Stimulated activated CD4-positive, alpha-beta T cell treated with anti-CD3 and anti-CD28 coated beads, Interleukin-2, amount 100 ng/mL, for 48 hours (primary cell): ENCODE results near the gene KIF7.

ENCODE experiments used
- DNase-seq, 2 donors: peaks; one replicate each; pipeline ENCODE4 v3.0.0-alpha.2; 2020

Gene KIF7

DNA sequence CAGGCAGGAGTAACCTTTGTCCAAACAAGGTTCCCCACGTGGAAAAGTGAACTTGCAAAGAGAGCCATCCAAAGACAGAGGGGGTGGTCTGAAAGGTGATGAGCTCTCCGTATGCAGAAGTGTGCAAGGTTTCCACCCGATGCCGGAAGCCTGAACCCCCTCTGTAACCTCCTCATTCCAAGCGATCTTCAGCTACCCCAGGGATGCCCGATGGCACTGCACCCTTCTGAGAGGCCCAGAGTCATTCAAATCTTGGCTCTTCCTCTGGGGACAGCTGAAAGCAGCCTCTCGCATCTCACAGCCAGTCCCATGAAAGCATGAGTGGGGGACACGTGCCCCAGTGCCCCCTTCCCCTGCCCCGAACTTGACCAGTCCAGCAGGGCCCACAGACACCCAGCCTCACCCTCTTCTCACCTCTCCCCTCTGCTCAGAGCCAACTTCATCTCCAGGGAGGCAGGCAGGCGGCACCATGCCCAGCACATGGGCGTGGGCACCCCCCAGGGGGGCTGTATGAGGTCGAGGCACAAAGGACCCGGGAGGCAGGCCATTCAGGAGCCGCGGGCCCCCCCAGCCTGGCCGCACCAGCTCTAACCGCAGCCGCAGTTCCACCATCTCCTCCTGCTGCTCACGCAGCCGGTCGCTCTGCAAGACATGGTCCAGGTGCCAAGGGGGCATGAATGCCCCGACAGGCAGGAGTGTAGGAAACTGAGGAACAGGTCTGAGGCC is 8.7 kb downstream of the KIF7 start:
- DNase-seq: no peak

GRCh38 chr15:89645680-89646079 is 9.6 kb downstream of the KIF7 start:
- no peak for DNase-seq

- no peak for DNase-seq
Observed at GRCh38 chr15:89642106-89642505, 13.2 kb downstream of the KIF7 start.

DNA sequence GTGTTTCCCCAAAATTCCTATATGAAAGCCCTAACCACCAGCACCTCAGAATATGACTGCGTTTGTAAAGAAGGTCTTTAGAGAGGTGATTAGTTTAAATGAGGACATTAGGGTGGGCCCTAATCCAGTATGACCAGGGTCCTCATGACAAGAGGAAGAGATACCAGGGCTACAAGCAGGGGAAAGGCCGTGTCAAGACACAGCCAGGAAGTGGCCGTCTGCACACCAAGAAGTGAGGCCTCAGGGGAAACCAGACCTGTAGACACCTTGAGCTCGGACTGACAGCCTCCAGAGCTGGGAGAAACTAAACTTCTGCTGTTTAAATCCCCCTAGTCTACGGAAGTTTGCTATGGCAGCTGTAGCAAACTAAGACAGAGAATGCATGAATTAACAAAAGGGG is 14.2 kb downstream of the KIF7 start:
- no peak for DNase-seq

DNA sequence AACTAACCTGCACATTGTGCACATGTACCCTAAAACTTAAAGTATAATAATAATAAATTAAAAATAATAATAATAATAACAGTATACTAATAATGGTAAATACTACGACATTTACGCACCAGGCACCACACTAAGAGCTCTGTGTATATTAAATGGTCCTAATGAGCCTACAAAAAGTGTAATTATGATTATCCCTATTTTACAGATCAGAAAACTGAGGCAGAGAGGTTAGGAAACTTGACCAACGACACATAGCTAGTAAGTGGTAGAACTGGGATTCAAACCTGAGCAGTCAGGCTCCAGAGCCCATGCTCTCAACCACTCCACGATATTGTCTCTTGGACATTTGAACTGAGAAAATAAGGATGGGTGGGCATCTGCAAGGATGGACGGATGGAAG is 15.0 kb downstream of the KIF7 start:
- DNase-seq: no peak

GRCh38 chr15:89633585-89633984 is 21.7 kb downstream of the KIF7 start:
- no peak for DNase-seq

DNA sequence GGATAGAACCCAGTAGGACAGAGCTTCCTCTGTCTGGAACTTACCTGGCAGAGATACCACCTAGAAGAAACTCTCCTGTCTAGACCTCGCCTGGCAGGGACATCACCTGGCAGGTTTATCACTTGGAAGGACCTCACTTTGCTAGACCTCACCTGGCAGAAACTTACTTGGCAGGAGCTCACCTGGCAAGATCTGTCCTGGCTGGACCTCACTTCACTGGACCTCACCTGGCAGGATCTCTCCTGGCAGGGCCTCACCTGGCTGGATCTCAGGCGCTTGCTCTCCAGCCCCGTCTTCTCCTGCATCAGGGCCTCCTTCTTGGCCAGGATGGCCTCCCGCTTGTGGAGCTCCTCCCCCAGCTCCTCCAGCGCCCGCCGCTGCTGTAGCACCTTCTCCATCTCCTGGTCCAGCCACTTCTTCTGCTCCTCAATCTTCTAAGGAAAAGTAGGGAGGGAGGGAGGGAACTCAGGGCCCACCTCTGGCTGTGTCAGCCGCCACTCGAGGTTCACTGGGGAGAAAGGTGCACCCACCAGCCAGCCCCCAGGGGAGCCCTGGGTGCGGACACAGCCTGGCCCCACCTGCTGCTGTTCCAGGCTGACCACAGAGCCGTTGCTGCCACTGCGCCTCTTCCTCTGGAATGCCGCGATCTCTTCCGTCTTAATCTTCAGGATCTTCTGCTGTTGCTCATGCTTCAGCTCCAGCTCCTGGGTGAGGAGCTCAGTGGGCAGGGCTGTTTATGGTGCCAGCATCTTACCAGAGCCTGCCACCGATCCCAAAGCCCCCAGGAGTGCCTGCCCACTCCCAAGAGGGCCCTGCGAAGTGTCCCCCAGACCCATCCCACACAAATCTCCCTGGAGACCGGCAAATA is 22.5 kb downstream of the KIF7 start:
- DNase-seq: no peak

DNA sequence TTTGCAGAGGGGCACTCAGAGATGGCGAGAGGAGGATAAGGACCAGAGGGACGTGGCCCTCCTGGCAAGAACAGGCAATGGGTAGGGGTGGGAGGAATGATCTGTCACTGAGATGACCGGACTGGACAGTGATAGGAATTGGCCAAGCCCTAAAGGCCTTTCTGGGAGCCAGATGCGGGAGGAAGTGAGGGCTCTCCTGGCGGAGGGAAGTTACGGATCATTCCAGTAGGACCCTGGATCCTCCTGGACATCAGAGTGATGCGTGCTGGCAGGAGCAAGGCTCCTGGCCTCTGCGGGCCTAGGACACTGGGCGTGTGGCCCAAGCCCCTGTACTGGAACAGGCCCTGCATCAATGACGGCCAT is 23.4 kb downstream of the KIF7 start:
- no peak for DNase-seq

- DNase-seq: no peak
Observed at GRCh38 chr15:89630974-89631901, 24.0 kb downstream of the KIF7 start.

- DNase-seq: no peak
Observed at GRCh38 chr15:89630260-89630659, 25.0 kb downstream of the KIF7 start.

DNA sequence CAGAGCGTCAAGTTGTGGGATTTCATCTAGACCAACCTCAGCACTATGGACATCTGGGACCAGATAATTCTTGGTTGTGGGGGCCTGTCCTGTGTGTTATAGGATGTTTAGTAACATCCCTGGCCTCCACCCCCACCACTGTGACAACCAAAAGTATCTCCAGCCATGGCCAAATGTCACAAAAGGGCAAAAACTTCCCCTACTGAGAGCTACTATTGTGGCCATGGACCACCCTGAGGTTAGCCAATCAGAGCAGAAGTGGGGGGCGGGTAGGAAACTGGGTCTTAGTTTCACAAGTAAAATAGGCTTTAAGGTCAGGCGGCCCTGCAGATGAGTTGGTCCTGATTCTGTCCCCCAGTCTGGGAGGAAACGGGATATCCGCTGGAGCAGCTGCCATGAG is 25.4 kb downstream of the KIF7 start:
- no peak for DNase-seq

GRCh38 chr15:89628806-89629715 is 26.2 kb downstream of the KIF7 start:
- no peak for DNase-seq

- DNase-seq: no peak
Observed at GRCh38 chr15:89628301-89628700, 27.0 kb downstream of the KIF7 start.

DNA sequence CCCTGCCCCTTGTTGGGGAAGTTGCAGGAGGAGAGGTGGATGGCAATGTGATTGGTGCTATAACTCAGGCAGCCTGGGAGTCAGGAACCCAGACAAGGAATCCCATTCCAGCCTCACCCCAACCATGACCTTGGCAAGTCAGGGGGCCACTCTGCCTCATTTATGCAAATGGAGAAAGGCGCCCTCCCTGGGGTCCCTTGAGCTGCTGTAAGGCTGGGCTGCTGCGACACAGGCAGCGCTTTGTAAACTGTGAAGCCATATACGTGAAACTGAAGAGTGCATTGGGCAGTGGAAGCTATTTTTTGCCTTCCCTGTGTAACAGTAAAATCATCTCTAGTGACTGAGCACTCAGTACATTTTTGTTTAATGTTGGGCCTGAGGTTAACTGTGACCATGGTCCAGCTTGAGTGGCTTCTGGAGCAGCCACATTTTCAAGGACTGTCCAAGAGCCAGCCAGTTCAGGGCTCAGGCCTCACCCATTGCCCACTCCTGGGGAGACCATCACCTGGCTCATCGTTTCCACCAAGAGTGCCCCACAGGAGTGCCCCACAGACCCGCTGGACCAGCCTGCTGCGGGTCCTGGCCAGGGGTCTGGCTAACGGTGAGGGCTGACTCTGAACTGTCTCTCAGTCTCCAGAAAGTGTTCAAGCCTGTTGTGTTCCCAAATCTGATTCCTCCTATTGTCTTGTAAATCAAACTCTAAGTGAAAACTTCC is 27.9 kb downstream of the KIF7 start:
- no peak for DNase-seq

DNA sequence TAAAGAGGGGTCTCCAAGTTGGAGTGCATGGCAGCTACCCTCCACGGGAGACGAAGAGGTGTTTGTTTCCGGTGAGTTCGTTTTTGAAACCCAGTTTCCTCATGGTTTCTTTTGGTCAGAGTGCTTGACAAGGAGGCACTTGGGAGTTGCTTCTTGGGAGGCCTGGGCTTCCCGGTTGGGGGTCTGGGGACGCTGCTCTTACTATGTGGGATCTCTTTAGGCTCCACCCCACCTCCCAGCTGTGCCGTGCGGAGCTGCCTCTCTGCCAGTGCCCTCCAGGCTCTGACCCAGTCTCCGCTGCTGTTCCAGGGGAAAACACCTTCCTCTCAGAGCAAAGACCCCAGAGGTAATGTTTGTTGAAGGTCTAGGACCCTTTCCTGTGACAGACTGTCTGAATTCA is 29.6 kb downstream of the KIF7 start:
- no peak for DNase-seq

DNA sequence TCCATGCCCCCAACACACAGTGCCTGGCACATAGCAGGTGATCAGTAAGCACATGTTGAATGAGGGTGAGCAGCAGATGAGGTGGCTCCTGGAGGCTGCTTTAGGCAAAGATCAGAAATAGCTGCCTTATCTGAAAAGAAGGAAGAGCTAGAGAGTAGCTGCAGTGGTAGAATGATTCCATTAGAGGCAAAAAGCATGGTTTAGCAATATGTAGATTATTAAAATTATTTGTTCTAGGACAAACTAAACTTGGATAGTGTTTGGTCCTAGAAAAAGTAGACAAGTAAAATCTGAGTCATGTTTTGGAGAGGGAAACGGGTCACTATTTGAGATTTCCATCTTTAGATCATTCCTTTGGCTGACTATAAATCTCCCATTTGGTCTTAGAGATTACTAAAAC is 32.1 kb downstream of the KIF7 start:
- no peak for DNase-seq

- no peak for DNase-seq
Observed at GRCh38 chr15:89621547-89621946, 33.7 kb downstream of the KIF7 start.

DNA sequence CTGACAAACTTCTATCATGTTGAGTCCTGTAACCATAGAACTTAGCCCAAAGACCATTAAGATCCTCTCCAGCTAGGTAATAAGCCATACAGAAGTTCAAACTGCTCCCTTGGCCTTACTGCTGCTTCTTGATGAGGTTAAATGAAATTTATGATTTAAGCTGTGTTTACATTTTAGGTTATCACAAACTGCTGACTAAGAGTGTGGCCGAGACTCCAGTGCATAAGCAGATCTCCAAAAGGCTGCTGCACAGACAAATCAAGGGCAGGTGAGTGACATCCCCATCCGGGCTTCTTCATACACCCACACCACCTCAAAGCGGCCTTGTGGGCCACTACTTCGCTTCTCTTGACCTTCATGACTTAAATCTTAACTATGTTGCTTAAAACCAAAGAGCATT is 39.0 kb downstream of the KIF7 start:
- no peak for DNase-seq

GRCh38 chr15:89615135-89615534 is 40.1 kb downstream of the KIF7 start:
- DNase-seq: no peak

DNA sequence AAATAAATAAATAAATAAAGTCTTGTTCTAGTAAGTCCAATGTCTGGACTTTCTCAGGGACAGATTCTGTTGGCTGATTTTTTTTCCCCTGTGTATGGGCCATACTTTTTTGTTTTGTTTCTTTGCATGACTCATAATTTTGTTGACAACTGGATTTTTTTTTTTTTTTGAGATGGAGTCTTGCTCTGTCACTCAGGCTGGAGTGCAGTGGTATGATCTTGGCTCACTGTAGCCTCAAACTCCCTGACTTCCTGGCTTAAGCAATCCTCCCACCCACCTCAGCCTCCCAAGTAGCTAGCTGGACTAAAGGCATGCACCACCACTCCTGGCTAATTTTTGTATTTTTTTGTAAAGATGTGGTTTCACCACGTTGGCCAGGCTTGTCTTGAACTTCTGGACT is 41.1 kb downstream of the KIF7 start:
- no peak for DNase-seq

DNA sequence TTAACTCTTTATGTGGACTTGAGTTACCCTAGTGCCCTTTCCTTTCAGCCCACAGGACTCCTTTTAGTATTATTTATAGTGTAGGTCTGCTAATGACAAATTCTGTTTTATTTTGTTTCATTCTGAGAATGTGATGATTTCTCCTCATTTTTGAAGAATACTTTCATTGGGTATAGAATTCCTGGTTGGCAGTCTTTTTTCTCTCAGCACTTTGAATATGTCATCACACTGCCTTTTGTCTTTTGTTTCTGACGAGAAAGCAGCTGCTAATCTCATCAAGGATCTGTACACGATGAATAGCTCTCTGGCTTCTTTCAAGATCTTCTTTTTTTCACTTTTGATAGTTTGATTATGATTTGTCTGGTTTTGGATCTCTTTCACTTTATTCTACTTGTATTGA is 42.2 kb downstream of the KIF7 start:
- DNase-seq: no peak

DNA sequence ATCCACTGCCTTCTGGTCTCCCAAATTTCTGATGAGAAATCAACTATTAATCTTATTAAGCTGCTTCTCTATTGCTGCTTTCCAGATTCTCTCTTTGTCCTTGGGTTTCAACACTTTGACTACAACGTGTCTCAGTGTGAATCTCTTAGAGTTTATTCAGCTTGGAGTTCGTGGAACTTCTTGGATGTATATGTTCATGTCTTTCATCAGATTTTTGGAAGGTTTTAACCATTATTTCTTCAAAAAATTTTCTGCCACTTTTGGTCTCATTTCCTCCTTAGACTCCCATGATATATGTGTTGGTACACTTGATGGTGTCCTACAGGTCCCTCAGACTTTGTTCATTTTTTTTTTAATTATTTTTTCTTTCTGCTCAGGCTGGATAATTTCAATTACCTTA is 44.0 kb downstream of the KIF7 start:
- DNase-seq: no peak
